Measurements from ENCODE around the gene TMEM186. TPM values are rescaled to one million over a fixed set of nuclear protein-coding genes. Genes with fewer than 3 reads are reported as not detected.
"Not testable (repeated sequence)": the region's sequence is repeated elsewhere in the genome, so short reads cannot be mapped to it uniquely, and the experiment has no call there.

TMEM186 gene
- total and polyA plus RNA-seq, 2 of the 4 experiments (the other 2 are of a cell fraction), result 5.7 to 6.8 TPM

DNA sequence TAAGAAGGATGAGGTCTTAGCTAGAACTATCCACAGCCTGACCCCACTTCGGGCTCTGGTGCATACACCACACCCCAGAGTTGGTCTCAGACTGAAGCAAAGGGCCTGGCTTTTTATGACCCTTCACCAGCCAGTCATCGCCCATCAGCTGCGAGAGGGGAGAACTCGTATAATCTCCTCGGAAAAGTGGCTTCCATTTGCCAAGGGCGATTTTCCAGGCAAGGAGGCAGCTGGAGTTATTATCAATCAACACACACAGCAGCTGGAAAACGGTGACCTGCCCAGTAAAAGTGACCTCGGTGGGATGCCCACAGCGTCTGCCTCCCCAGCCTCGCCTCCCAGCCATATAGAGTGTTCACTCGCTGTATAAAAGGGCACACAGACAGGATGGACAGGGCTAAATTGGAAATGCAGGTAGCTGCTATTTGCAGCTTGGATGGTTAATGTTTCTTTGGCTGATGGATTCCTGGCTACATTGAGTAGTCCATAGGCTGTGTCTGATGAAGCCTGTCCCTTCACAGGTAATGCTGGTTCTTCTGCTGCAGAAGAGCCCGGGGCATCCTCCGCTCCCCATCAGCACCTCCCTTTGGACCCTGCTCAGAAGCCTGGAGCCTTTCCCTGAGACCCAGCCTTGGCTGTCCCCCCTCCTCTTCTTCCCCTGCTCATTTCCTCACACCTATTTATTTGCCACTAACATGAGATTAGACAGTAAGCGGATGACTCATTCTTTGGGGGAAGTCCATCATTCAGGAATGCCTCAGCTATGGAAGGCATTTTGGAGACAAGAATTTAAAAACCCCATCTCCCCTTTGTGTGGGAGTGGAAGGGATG lies 45.7 kb downstream of the TMEM186 start (continued):
- TF ChIP-seq, protein P1, sequence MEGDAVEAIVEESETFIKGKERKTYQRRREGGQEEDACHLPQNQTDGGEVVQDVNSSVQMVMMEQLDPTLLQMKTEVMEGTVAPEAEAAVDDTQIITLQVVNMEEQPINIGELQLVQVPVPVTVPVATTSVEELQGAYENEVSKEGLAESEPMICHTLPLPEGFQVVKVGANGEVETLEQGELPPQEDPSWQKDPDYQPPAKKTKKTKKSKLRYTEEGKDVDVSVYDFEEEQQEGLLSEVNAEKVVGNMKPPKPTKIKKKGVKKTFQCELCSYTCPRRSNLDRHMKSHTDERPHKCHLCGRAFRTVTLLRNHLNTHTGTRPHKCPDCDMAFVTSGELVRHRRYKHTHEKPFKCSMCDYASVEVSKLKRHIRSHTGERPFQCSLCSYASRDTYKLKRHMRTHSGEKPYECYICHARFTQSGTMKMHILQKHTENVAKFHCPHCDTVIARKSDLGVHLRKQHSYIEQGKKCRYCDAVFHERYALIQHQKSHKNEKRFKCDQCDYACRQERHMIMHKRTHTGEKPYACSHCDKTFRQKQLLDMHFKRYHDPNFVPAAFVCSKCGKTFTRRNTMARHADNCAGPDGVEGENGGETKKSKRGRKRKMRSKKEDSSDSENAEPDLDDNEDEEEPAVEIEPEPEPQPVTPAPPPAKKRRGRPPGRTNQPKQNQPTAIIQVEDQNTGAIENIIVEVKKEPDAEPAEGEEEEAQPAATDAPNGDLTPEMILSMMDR (conservative IDR thresholded peaks at IDR 0.05; ENCODE audit: low read depth, low read length), result no peak

DNA sequence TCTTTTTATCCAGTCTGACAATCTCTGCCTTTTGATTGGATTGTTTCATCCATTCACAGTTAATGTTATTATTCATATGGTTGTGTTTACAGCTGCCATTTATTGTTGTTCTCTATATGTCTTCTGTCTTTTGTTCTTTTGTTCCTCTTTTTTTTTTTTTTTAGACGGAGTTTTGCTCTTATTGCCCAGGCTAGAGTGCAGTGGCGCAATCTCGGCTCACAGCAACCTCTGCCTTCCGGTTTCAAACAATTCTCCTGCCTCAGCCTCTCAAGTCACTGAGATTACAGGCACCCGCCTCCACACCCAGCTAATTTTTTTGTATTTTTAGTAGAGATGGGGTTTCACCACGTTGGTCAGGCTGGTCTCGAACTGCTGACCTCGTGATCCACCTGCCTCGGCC lies 48.5 kb downstream of the TMEM186 start:
- H3K9me3 ChIP-seq (ENCODE audit: control insufficient read depth, insufficient read depth, low read length); H3K14ac ChIP-seq (replicated peaks; ENCODE audit: low read depth, low read length); H3K18ac ChIP-seq (ENCODE audit: low read depth, low read length); dilution Hi-C loops (cut with HindIII; ENCODE audit: low sequenced_read_pairs, unreplicated experiment); H3K79me1 ChIP-seq (ENCODE audit: low read depth in 1 of 2, low read length in 2 of 2); H2BK20ac ChIP-seq (ENCODE audit: low read depth, low read length); H4K8ac ChIP-seq (ENCODE audit: low read depth in 2 of 2, low read length in 2 of 2); H4K5ac ChIP-seq (ENCODE audit: low read depth, low read length); CTCF ChIA-PET; H2AFZ ChIP-seq (replicated peaks; ENCODE audit: low read length, poor library complexity); H3K4me1 ChIP-seq (ENCODE audit: control insufficient read depth, insufficient read depth, low read length); BruUV-seq (replicated peaks); H3K23ac ChIP-seq (ENCODE audit: low read depth, low read length); H2BK5ac ChIP-seq (ENCODE audit: low read depth, low read length, poor library complexity, severe bottlenecking); ATAC-seq (ENCODE audit: low read depth); H3K9ac ChIP-seq (ENCODE audit: low read depth, low read length); H3K27ac ChIP-seq (ENCODE audit: insufficient read depth, low read length); H3K56ac ChIP-seq (ENCODE audit: extremely low read depth, insufficient read depth, low read length); H2BK15ac ChIP-seq (ENCODE audit: low read depth, low read length); POLR2A ChIA-PET (ENCODE audit: unreplicated experiment); H3K4me2 ChIP-seq (ENCODE audit: low read depth, low read length); H2AK5ac ChIP-seq (ENCODE audit: low read depth, low read length); H4K91ac ChIP-seq (ENCODE audit: insufficient read depth, low read depth, low read length); intact Hi-C loops (cut with micrococcal nuclease); H3K4ac ChIP-seq (ENCODE audit: low read depth, low read length); in situ Hi-C loops (cut with MboI; ENCODE audit: low sequenced_read_pairs); H2BK120ac ChIP-seq (ENCODE audit: low read depth, low read length); H3K4me3 ChIP-seq (ENCODE audit: insufficient read depth, low read depth, low read length); DNase-seq; H3K27me3 ChIP-seq (ENCODE audit: control insufficient read depth, insufficient read depth, low read length); H2AK9ac ChIP-seq (replicated peaks; ENCODE audit: low read depth, low read length, poor library complexity); H3K36me3 ChIP-seq (ENCODE audit: control insufficient read depth, insufficient read depth, low read length); H4K20me1 ChIP-seq (ENCODE audit: insufficient read depth, low read length): not testable (repeated sequence)
- H3K9me1 ChIP-seq (ENCODE audit: insufficient read depth, low read length), result peaks cover 12% of the 10 kb centered on the region; the same call in 1 of the 2 replicates
- WGBS, 2 experiments (ENCODE audit: extremely low coverage in 2 of 2, insufficient read length in 1 of 2), result 83% methylated on average over 3 of the region's 9 CpGs; no CpG with 5 or more reads in 1 of the 2 experiments

Other genes with a start within 250 kb of the TMEM186 start
- not detected in 2 replicates for gene TMEM114, start 207.1 kb downstream of the TMEM186 start, total RNA-seq (2012; rRNA removed)
- gene TMEM114, start 207.1 kb downstream of the TMEM186 start, polyA plus RNA-seq (2012; rRNA removed), result not detected in 2 replicates
- gene METTL22, start 175.9 kb downstream of the TMEM186 start, total RNA-seq (2012; rRNA removed), result 27.2 and 38.3 TPM in 2 replicates
- 51.2 and 55.5 TPM in 2 replicates for gene METTL22, start 175.9 kb downstream of the TMEM186 start, polyA plus RNA-seq (2012; rRNA removed)
- gene ABAT, start 123.0 kb downstream of the TMEM186 start, total RNA-seq (2012; rRNA removed), result 4.4 and 4.5 TPM in 2 replicates
- 6.1 and 6.9 TPM in 2 replicates for gene ABAT, start 123.0 kb downstream of the TMEM186 start, polyA plus RNA-seq (2012; rRNA removed)
- 25.8 and 36.1 TPM in 2 replicates for gene PMM2, start 200 bp upstream of the TMEM186 start, total RNA-seq (2012; rRNA removed)
- 38.8 and 38.9 TPM in 2 replicates for gene PMM2, start 200 bp upstream of the TMEM186 start, polyA plus RNA-seq (2012; rRNA removed)
- 96.4 and 138 TPM in 2 replicates for gene CARHSP1, start 71.4 kb upstream of the TMEM186 start, total RNA-seq (2012; rRNA removed)
- gene CARHSP1, start 71.4 kb upstream of the TMEM186 start, polyA plus RNA-seq (2012; rRNA removed), result 121 and 150 TPM in 2 replicates
- gene LITAFD, start 84.7 kb upstream of the TMEM186 start, total RNA-seq (2012; rRNA removed), result not detected in 2 replicates
- gene LITAFD, start 84.7 kb upstream of the TMEM186 start, polyA plus RNA-seq (2012; rRNA removed), result not detected in 2 replicates
- gene USP7, start 166.3 kb upstream of the TMEM186 start, total RNA-seq (2012; rRNA removed), result 28.3 and 45.8 TPM in 2 replicates
- 13.9 and 17.8 TPM in 2 replicates for gene USP7, start 166.3 kb upstream of the TMEM186 start, polyA plus RNA-seq (2012; rRNA removed)